WTC11 (cell line): ENCODE results near the gene CD2AP.

Experiments used
- ATF6 ChIP-seq: sonication (generic); formaldehyde crosslinking; IDR thresholded peaks from 2 replicates; pipeline ENCODE4 v1.8.1; 2023; ENCODE audit warnings: mild to moderate bottlenecking, missing genetic modification reagents
- CTCF ChIP-seq: fragments of 200-600 bp; IDR thresholded peaks from 2 replicates; pipeline ENCODE4 v1.8.0; 2022; ENCODE audit warnings: antibody characterized with exemption
- ESRRA ChIP-seq: sonication (generic); formaldehyde crosslinking; IDR thresholded peaks from 2 replicates; pipeline ENCODE4 v1.8.1; 2022; ENCODE audit warnings: mild to moderate bottlenecking, missing genetic modification reagents, borderline replicate concordance
- FOXP1 ChIP-seq: sonication (generic); formaldehyde crosslinking; IDR thresholded peaks from 2 replicates; pipeline ENCODE4 v1.8.0; 2022; ENCODE audit warnings: missing genetic modification reagents, mild to moderate bottlenecking, moderate library complexity, borderline replicate concordance
- IRF1 ChIP-seq: sonication (generic); formaldehyde crosslinking; IDR thresholded peaks from 2 replicates; pipeline ENCODE4 v1.8.0; 2023; ENCODE audit warnings: missing genetic modification reagents
- IRF2 ChIP-seq: sonication (generic); formaldehyde crosslinking; IDR thresholded peaks from 2 replicates; pipeline ENCODE4 v1.8.0; 2022; ENCODE audit warnings: low read depth, missing genetic modification reagents, borderline replicate concordance
- PRRX2 ChIP-seq: fragments of 250-450 bp; sonication (Bioruptor Pico); IDR thresholded peaks from 2 replicates; pipeline ENCODE4 v1.8.0; 2021; ENCODE audit warnings: mild to moderate bottlenecking
- SP1 ChIP-seq: sonication (generic); formaldehyde crosslinking; conservative IDR thresholded peaks from 2 replicates; pipeline ENCODE4 v1.8.1; 2022; ENCODE audit warnings: missing genetic modification reagents
- USF1 ChIP-seq: sonication (generic); formaldehyde crosslinking; IDR thresholded peaks from 2 replicates; pipeline ENCODE4 v1.8.0; 2022; ENCODE audit warnings: mild to moderate bottlenecking, missing genetic modification reagents
- ZMAT4 ChIP-seq: fragments of 250-450 bp; sonication (Bioruptor Pico); IDR thresholded peaks from 2 replicates; pipeline ENCODE4 v1.9.0; 2021; ENCODE audit warnings: mild to moderate bottlenecking
- TF ChIP-seq, protein P1 (sequence below): sonication (generic); formaldehyde crosslinking; IDR thresholded peaks from 2 replicates; pipeline ENCODE4 v1.8.0; 2022; ENCODE audit warnings: mild to moderate bottlenecking, missing genetic modification reagents

DNA sequence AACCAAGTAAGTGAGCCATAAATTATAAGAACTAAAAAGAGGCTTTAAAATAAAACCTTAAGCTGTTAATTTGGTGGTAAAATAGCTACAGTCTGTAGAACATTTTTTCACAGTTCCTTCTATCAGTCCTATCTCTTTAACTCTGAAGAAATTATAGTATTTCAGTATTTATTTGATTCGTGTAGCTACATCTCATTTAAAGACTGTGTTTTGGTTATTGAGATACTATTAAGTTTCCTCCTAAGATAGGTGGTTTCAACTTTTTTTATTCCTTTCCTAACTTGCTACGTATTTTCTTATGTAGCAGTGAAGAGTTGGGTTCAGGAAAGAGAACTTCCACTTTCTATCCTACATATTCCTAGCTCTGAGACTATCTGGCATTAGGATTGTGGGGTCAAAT lies 97.2 kb downstream of the CD2AP start:
- no peak for TF ChIP-seq CTCF
- no peak for TF ChIP-seq SP1
- TF ChIP-seq, protein P1, sequence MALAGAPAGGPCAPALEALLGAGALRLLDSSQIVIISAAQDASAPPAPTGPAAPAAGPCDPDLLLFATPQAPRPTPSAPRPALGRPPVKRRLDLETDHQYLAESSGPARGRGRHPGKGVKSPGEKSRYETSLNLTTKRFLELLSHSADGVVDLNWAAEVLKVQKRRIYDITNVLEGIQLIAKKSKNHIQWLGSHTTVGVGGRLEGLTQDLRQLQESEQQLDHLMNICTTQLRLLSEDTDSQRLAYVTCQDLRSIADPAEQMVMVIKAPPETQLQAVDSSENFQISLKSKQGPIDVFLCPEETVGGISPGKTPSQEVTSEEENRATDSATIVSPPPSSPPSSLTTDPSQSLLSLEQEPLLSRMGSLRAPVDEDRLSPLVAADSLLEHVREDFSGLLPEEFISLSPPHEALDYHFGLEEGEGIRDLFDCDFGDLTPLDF (CRISPR knock-in tag) = no peak
- TF ChIP-seq ZMAT4 = no peak
- TF ChIP-seq IRF1 (CRISPR knock-in tag) = no peak
- TF ChIP-seq USF1 (CRISPR knock-in tag) = no peak
- TF ChIP-seq ATF6 = no peak
- TF ChIP-seq ESRRA (CRISPR knock-in tag) = no peak
- no peak for TF ChIP-seq FOXP1 (CRISPR knock-in tag)
- no peak for TF ChIP-seq IRF2 (CRISPR knock-in tag)
- no peak for TF ChIP-seq PRRX2 (CRISPR knock-in tag)
